Esophagus muscularis mucosa (tissue), 4 donors: ENCODE results near the gene ST8SIA6. TPM values are rescaled to one million over a fixed set of nuclear protein-coding genes. Genes with fewer than 3 reads are reported as not detected.
"Not testable (repeated sequence)": the region's sequence is repeated elsewhere in the genome, so short reads cannot be mapped to it uniquely, and the experiment has no call there.

Experiments used
- DNase-seq: peaks from one replicate; pipeline ENCODE4 v3.0.0-alpha.2; 2017; ENCODE audit errors: extremely low spot score
- H3K27ac ChIP-seq, 4 donors: fragments of 200-600 bp; sonication (generic); replicated peaks in 1 of 4; 1 replicate in 3 of 4; 2 replicates in 1 of 4; pipeline ENCODE4 v1.5.1; 2016 to 2019; ENCODE audit warnings: mild to moderate bottlenecking in 1 of 4
- H3K27me3 ChIP-seq, 4 donors: fragments of 200-600 bp; sonication (generic); one replicate each; pipeline versions ENCODE4 v1.5.1 to v1.6.0; 2016 to 2019
- H3K36me3 ChIP-seq, 4 donors: fragments of 200-600 bp; sonication (generic); one replicate each; pipeline ENCODE4 v1.5.1; 2016 to 2019
- H3K4me1 ChIP-seq, 4 donors: fragments of 200-600 bp; sonication (generic); one replicate each; pipeline ENCODE4 v1.5.1; 2016 to 2019
- H3K4me3 ChIP-seq, 4 donors: fragments of 200-600 bp; sonication (generic); 1 replicate in 2 of 4; 2 replicates in 2 of 4; pipeline ENCODE4 v1.5.1; 2016 to 2019; ENCODE audit warnings: mild to moderate bottlenecking in 4 of 4, moderate library complexity in 1 of 4
- H3K9me3 ChIP-seq, 4 donors: fragments of 200-600 bp; sonication (generic); 1 replicate in 3 of 4; 2 replicates in 1 of 4; pipeline ENCODE4 v1.5.1; 2016 to 2019
- EP300 ChIP-seq: sonication (generic); formaldehyde crosslinking; IDR thresholded peaks from one replicate; pipeline ENCODE4 v1.6.1; 2017; ENCODE audit warnings: antibody characterized with exemption
- POLR2A ChIP-seq: fragments of 450-650 bp; IDR thresholded peaks from one replicate; pipeline ENCODE4 v1.6.1; 2017; ENCODE audit warnings: antibody characterized with exemption, moderate library complexity, mild to moderate bottlenecking, low read depth
- POLR2AphosphoS5 ChIP-seq, 2 donors: sonication (generic); formaldehyde crosslinking; IDR thresholded peaks; one replicate each; pipeline ENCODE4 v1.6.1; 2017; ENCODE audit warnings: antibody characterized with exemption in 2 of 2
- WGBS: methylation state at CpG from one replicate; pipeline ENCODE4 v1.1.5; 2018; 5-methylcytosine and 5-hydroxymethylcytosine counted together
- intact Hi-C: fragments of 100-400 bp; cut with DNase I; formaldehyde crosslinking; loops from one replicate; pipeline ENCODE4 v1.15.1; 2023
- total RNA-seq, 4 donors: library from RNA; depleted of rRNA; stranded (reverse); fragments of >200 nt; gene quantifications; one replicate each; pipeline versions ENCODE4 v1.1.0 to v1.2.1, GENCODE V29; 2016
- TF ChIP-seq, protein P1 (sequence below), 3 experiments: fragments of 200-600 bp in 2 of 3; fragments of 450-650 bp in 1 of 3; sonication (generic) in 2 of 3; IDR thresholded peaks; one replicate each; pipeline ENCODE4 v1.5.1; 2017 to 2019; ENCODE audit warnings: antibody characterized with exemption in 3 of 3, mild to moderate bottlenecking in 2 of 3, moderate library complexity in 1 of 3

The ST8SIA6 gene
- total RNA-seq, 4 donors from 2014 or later: 1.2 to 1.8 (median 1.3) TPM

DNA sequence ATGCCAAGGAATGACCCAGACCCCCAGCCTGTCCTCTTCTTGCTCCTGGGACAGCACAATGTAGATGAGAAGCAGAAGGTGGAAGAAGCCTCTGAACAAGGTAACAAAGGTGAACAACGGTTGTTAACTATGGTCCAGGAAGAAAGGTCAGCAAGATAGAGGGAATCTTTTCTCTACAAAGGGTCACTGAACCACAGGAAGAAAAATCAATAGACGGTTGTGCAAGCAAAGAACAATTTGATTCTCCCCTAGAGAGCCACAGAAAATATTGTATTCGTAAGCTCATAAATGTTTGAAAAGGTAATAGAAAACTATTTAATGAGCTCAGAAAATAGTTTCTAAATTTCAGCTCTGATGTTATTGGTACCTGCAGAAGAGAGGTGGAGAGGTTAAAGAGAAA lies 111.3 kb downstream of the ST8SIA6 start:
- Histone ChIP-seq H3K36me3 (no peaks in the 10 kb centered on the region), H3K4me3 (no peak overlapping the region), H3K27me3 (no peaks in the 10 kb centered on the region), H3K9me3 (peaks cover 0 to 19% (median 6%) of the 10 kb centered on the region in 4 donors), H3K4me1 (peaks cover 0 to under 1% (median under 1%) of the 10 kb centered on the region in 4 donors), H3K27ac (no peak overlapping the region)
- 77% methylated on average over 3 of the region's 3 CpGs for WGBS
- no peak for DNase-seq
- no peak for TF ChIP-seq POLR2A
- no peak for TF ChIP-seq EP300
- TF ChIP-seq POLR2AphosphoS5 (IDR thresholded peaks at IDR 0.05): no peak
- TF ChIP-seq, protein P1, sequence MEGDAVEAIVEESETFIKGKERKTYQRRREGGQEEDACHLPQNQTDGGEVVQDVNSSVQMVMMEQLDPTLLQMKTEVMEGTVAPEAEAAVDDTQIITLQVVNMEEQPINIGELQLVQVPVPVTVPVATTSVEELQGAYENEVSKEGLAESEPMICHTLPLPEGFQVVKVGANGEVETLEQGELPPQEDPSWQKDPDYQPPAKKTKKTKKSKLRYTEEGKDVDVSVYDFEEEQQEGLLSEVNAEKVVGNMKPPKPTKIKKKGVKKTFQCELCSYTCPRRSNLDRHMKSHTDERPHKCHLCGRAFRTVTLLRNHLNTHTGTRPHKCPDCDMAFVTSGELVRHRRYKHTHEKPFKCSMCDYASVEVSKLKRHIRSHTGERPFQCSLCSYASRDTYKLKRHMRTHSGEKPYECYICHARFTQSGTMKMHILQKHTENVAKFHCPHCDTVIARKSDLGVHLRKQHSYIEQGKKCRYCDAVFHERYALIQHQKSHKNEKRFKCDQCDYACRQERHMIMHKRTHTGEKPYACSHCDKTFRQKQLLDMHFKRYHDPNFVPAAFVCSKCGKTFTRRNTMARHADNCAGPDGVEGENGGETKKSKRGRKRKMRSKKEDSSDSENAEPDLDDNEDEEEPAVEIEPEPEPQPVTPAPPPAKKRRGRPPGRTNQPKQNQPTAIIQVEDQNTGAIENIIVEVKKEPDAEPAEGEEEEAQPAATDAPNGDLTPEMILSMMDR (IDR thresholded peaks at IDR 0.05): no peak
- intact Hi-C loops: no loop called here

DNA sequence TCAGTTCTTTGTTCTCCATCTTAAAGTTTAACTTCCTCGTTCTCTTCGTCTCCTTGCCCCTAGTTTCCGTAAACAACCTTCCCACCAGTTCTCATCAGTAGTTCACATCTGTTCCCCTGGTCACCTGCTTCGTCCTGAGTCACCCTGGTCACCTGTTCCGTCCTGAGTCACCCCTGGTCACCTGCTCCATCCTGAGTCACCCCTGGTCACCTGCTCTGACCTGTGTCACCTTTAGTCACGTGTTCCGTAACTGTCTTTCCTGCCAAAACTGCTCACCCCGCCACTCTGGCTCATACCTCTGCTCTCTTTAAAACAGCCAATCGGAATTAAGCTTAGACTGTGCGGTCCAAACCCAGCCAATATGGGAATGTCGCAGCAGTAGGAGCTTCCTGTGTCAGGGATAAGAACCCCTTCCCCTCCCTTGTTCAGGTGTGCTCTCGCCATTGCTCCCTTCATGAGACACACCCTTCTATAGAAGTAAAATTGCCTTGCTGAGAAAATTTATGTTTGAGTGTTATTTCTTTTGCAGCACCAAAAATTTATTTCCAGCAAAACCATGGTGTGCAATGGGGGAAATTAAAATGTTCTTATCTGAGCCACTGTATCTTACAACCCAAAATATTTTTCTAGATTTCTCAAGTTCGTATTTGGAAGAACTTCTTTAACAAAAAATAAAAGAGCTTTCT lies 114.1 kb downstream of the ST8SIA6 start:
- DNase-seq: no peak
- Histone ChIP-seq H3K4me3 (no peak overlapping the region), H3K9me3 (peaks cover 0 to 19% (median 6%) of the 10 kb centered on the region in 4 donors), H3K36me3 (no peaks in the 10 kb centered on the region), H3K4me1 (no peaks in the 10 kb centered on the region), H3K27ac (no peak overlapping the region), H3K27me3 (no peaks in the 10 kb centered on the region)
- intact Hi-C loops: no loop called here
- WGBS: 91% methylated on average over 13 of the region's 13 CpGs
- TF ChIP-seq POLR2AphosphoS5 (IDR thresholded peaks at IDR 0.05) (no peak), POLR2A (no peak), EP300 (no peak)
- TF ChIP-seq, protein P1 (IDR thresholded peaks at IDR 0.05): no peak

DNA sequence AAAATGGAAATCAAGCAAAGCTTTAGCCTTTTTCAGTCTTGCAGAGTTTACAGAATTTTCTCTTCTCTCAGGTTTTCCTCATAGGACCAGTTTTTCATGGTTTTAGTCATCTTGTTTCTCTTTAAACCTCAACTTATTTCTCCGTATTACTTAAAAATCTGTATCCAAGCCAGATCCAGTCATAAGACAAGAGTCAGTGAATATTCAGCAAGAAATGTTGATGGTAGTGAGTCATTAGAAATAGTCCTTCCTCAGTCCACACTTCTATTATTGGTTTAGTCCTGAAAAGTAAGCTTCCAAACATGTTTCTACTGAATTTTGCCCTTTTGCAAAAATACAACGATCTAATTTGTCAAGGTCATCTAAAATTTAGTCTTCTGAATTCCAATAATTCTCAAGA lies 119.3 kb downstream of the ST8SIA6 start:
- no peak overlapping the region for H3K4me3 ChIP-seq
- no peaks in the 10 kb centered on the region for H3K36me3 ChIP-seq
- H3K4me1 ChIP-seq: no peaks in the 10 kb centered on the region
- DNase-seq: no peak
- WGBS: 66% methylated on average over 2 of the region's 2 CpGs
- no peaks in the 10 kb centered on the region for H3K27me3 ChIP-seq
- TF ChIP-seq, protein P1 (IDR thresholded peaks at IDR 0.05): no peak
- no peak for TF ChIP-seq POLR2A
- TF ChIP-seq POLR2AphosphoS5 (IDR thresholded peaks at IDR 0.05): no peak
- TF ChIP-seq EP300: no peak
- H3K9me3 ChIP-seq: peaks cover 0 to 8% (median 1%) of the 10 kb centered on the region in 4 donors
- intact Hi-C loops: no loop called here
- no peak overlapping the region for H3K27ac ChIP-seq

DNA sequence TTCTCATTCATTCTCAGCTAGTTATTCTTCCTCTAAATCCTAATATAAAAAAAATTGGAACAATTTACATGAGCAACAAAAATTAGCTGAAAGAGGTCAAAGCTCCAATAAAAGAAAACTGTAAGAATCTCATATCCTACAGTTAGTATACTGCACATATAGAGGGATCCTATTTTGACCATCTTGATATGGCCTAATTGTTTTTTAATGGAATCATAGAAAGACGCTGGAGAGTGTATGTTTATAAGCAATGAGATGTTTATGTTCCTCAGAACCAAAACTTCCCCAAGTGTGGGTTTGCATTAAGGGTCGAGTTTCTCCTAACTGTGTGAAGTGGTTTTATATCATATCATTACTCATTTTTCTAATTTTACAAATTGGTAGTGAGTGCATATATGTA lies 123.9 kb downstream of the ST8SIA6 start:
- intact Hi-C loops: no loop called here
- DNase-seq: no peak
- Histone ChIP-seq H3K4me3 (no peak overlapping the region), H3K9me3 (no peaks in the 10 kb centered on the region), H3K27me3 (no peaks in the 10 kb centered on the region), H3K4me1 (no peaks in the 10 kb centered on the region), H3K27ac (no peak overlapping the region), H3K36me3 (no peaks in the 10 kb centered on the region)
- WGBS: 69% methylated on average over 2 of the region's 2 CpGs
- TF ChIP-seq POLR2A: no peak
- TF ChIP-seq, protein P1 (IDR thresholded peaks at IDR 0.05): no peak
- no peak for TF ChIP-seq POLR2AphosphoS5 (IDR thresholded peaks at IDR 0.05)
- no peak for TF ChIP-seq EP300

DNA sequence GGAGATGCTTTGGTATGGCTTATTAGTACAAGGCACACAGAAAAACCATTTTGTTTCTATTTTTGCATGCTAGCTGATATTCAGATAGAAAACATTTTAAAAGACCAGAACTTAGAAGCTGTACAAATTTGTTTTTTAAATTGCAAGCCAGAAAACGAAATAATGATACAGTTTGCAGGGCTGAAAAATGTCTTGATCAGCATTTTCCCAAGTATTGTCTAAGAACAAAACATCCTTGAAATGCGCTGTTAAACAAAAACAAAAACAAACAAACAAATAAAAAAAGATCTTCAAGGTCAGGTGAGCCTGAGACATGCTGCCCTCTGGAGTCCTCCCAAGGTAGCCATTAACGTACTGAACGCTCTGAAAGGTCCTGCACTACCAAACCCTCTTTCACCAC lies 128.0 kb downstream of the ST8SIA6 start:
- no peak for DNase-seq
- H3K4me3 ChIP-seq: no peak overlapping the region
- no peaks in the 10 kb centered on the region for H3K9me3 ChIP-seq
- H3K27me3 ChIP-seq: no peaks in the 10 kb centered on the region
- no peaks in the 10 kb centered on the region for H3K36me3 ChIP-seq
- no peak overlapping the region for H3K27ac ChIP-seq
- 82% methylated on average over 4 of the region's 4 CpGs for WGBS
- intact Hi-C loops: no loop called here
- TF ChIP-seq, protein P1 (IDR thresholded peaks at IDR 0.05): no peak
- TF ChIP-seq EP300 (no peak), POLR2AphosphoS5 (IDR thresholded peaks at IDR 0.05) (no peak), POLR2A (no peak)
- no peaks in the 10 kb centered on the region for H3K4me1 ChIP-seq

DNA sequence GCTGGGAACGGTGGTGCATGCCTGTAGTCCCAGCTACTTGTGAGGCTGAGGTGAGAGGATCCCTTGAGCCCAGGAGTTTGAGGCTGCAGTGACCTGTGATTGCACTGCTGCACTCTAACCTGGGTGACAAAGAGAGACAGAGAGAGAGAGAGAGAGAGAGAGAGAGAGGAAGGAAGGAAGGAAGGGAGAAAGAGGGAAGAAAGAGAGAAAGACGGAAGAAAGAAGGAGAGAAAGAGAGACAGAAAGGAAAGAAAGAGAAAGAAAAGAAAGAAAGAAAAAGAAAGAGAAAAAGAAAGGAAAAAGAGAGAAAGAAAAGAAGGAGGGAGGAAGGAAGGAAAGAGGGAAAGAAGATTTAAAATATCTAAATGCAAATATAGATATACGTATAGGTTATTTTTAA lies 132.4 kb downstream of the ST8SIA6 start:
- H3K27me3 ChIP-seq, H3K4me1 ChIP-seq, H3K36me3 ChIP-seq, intact Hi-C loops, H3K27ac ChIP-seq, H3K9me3 ChIP-seq, H3K4me3 ChIP-seq, DNase-seq: not testable (repeated sequence)
- 84% methylated on average over 3 of the region's 3 CpGs for whole genome bisulfite sequencing
